GM12874 (cell line): Measurements from ENCODE around the gene MED13L.

Experiments used
- CTCF ChIP-seq: IDR thresholded peaks from 2 replicates; pipeline ENCODE4 v1.5.1; 2011; ENCODE audit warnings: low read depth, mild to moderate bottlenecking, control low read depth, low read length, moderate library complexity; ENCODE audit not compliant: insufficient read depth

MED13L gene

DNA sequence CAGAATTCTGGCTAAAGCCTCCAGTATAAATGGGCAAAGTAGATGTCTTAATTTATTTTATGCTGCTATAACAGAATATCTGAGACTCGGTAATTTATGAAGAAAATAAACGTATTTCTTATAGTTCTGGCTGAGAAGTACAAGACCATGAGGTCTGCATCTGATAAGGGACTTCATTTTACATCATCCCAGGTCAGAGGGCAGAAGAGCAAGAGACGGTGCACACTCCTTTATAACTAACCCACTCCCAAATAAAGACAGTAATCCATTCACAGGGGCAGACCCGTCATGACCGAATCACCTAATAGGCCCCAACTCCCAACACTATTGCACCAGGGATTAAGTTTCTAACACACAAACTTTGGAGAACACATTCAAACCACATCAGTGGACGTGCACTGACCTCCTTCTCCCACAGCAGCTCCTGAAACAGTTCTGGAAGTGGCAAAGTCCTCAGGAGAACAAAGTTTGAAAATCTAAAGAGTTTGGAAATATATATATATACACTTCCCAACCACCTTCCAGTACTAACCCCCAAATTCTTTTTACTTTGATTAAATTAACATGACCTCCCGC, 116.5 kb downstream of the MED13L start:
- TF ChIP-seq CTCF, result no peak

- TF ChIP-seq CTCF, result no peak
Observed at GRCh38 chr12:116160231-116160630, 117.3 kb downstream of the MED13L start.

- no peak for TF ChIP-seq CTCF
Observed at GRCh38 chr12:116159593-116160200, 117.8 kb downstream of the MED13L start.

DNA sequence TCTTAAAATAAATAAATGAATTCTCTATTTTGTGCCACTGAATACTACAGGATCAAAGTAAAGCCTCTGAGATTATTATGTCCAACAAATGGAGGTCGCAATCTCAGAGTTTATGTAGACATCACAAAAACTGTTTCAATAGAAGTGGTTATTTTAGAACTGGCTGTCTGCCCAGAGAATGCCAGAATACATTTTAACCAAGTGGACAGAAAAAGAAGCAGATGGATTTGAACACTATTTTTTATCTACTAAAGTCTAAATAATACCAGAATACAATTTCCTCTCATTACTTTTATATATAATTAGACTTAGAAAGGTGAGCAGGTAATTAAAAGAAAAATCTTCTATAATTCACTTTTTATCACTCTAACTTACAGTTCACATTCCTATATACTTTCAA, 118.3 kb downstream of the MED13L start:
- no peak for TF ChIP-seq CTCF

DNA sequence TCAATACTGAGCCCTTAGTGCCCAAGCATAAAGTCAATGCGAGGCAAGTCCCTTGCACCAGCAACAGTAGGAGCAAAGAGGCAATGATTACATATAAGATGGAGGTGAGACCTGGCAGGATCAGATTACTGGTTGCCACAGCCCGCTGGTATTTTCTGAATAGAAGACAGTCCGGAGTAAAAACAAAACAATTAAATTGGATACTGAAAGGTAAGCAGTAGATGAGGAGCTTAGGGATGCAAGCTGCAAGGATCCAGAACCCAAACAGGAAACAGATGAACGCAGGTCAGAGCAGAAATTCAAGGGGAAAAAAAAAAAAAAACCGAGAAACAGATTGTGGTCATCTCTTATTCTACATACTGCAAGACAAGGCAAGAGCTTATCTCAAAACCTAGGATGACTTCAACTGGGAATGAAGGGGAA, 119.6 kb downstream of the MED13L start:
- TF ChIP-seq CTCF, result no peak

- no peak for TF ChIP-seq CTCF
Observed at GRCh38 chr12:116156614-116157013, 120.9 kb downstream of the MED13L start.

GRCh38 chr12:116155383-116155782, 122.1 kb downstream of the MED13L start:
- TF ChIP-seq CTCF, result no peak
